Purkinje cell (primary cell): ENCODE data around the gene TLCD5. TPM values are rescaled to one million over a fixed set of nuclear protein-coding genes. Genes with fewer than 3 reads are reported as not detected.

Source experiments
- polyA plus RNA-seq: library from polyadenylated mRNA; unstranded; fragments of >200 nt; fragmentation: Nextera tagmentation; gene quantifications from 2 replicates; pipeline ENCODE4 v1.2.1, GENCODE V29; 2014

TLCD5 gene
- polyA plus RNA-seq, result 9.6 and 10.4 TPM in 2 replicates

GRCh38 chr11:120324932-120325810, at the start of gene TLCD5:
Gene TLCD5, plus strand, starts transcription at chr11:120325299. Its CDS starts 2,143 bp downstream, at chr11:120327442.

GRCh38 chr11:120335908-120336640, 11.0 kb downstream of the TLCD5 start, which contains the start of gene ARHGEF12:
Gene ARHGEF12, plus strand, starts transcription at chr11:120336413. Its CDS starts 831 bp downstream, at chr11:120337244.

Other genes starting within 250 kb of the TLCD5 start
- gene TRIM29, start 187.2 kb upstream of the TLCD5 start, polyA plus RNA-seq, result not detected in 2 replicates
- 0.09 TPM in 1 of 2 replicates, not detected in the other for gene OAF, start 114.3 kb upstream of the TLCD5 start, polyA plus RNA-seq
- gene POU2F3, start 85.2 kb upstream of the TLCD5 start, polyA plus RNA-seq, result not detected in 2 replicates
- gene ARHGEF12, start 11.1 kb downstream of the TLCD5 start, polyA plus RNA-seq, result 18.5 and 26.8 TPM in 2 replicates
- 8.2 and 8.3 TPM in 2 replicates for gene GRIK4, start 186.4 kb downstream of the TLCD5 start, polyA plus RNA-seq